HG03280 (cell line): ENCODE measurements around the gene IKBKG.
"Not testable (repeated sequence)": the region's sequence is repeated elsewhere in the genome, so short reads cannot be mapped to it uniquely, and the experiment has no call there.

Experiments
- ATAC-seq: cut with Tn5 transposase; IDR thresholded peaks from one replicate; pipeline ENCODE4 v1.9.1; 2021; ENCODE audit warnings: mild to moderate bottlenecking, moderate library complexity; ENCODE audit not compliant: unreplicated experiment

IKBKG gene

DNA sequence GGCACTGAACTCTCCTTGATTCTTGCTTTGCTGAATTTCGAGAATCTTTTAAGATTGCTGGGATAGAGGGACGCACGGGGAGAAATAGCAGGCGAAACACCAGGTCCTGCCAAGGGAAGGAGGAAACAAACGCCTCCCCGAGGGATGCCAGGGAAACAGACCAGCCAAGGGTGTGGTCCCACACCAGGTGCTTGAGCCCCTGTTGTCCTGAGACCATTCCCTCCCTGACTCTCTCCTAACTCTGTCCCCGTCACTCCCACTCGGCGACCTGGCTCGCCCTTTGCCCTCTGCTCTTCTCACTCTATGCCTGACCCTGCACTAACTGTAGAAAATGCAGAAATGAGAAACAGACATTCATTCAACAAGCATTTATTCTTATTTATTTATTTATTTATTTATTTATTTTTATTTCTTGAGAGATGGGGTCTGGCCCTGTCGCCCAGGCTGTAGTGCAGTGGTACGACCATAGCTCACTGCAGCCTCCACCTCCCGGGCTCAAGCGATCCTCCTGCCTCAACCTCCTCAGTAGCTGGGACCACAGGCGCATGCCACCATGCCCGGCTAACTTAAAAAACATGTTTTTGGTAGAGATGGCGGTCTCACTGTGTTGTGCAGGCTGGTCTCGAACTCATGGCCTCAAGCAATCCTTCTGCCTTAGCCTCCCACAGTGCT lies 55.5 kb downstream of the IKBKG start:
- ATAC-seq: no peak

DNA sequence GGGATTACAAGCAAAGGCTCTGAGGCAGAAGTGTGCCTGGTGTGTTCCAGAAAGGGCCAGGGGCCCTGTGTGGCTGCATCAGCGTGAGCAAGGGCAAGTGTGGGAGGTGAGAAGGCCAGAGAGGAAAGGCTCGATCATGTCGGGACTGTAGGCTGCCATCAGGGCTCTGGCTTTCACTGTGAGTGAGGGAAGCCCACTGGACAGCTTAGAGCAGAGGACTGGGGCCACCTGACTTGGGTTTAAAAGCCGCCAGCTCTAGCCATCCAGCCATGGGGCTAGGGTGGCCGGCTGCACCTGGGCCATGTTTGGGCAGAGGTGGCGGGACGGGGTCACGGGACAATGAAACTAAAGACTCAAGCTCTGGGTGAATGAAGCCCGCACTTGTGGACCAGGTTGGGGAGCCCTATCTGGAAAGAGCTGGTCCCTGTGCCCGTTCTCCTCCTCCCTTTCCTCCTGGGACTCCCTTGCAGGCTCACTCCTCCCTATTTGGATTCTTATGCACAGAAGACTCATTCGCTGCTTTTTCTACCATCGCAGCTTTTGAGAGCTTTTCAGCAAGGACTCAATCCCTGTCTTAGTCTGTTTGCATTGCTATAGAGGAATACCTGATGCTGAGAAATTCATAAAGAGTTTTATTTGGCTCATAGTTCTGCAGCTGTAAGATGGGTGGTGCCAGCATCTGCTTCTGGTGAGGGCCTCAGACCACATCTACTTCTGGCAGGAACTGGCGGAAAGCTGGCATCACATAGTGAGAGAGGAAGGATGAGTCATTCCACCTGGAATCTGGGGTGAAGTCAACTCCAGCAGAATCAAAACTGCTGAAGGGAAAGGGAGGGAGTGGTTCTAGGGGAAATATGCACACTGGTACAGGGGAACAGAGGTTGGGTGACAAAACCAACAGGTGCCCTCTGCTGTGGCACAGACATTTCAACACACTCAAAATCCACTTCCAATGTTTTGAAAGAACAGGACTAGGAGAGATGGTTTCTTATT lies 56.3 kb downstream of the IKBKG start:
- no peak for ATAC-seq

DNA sequence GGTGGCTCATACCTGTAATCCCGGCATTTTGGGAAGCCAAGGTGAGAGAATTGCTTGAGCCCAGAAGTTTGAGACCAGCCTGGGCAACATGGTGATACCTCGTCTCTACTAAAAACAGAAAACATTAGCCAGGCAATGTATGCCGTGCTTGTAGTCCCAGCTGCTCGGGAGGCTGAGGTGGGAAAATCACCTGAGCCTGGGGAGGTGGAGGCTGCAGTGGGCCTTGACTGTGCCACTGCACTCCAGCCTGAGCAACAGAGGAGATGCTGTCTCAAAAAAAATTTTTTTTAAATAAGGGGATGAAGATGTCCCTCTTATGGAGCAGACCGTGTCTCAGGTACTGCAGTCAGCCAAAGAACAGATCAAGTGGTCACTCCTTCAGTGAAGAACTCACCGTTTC lies 58.1 kb downstream of the IKBKG start:
- no peak for ATAC-seq

DNA sequence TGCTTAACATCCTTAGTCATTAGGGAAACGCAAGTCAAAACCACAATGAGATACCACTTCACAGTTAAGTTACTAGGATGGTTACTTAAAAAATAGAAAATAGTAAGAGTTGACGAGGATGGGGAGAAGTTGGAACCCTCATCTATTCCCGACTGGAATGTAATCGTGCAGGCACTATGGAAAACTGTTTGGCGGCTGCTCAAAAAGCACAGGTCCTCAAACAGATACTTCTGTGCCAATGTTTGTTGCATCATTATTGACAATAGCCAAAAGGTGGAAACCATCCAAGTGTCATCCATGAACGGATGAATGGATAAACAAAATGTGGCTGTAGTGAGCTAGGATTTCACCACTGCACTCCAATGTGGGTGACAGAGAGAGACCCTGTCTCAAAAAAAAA lies 60.0 kb downstream of the IKBKG start:
- no peak for ATAC-seq

DNA sequence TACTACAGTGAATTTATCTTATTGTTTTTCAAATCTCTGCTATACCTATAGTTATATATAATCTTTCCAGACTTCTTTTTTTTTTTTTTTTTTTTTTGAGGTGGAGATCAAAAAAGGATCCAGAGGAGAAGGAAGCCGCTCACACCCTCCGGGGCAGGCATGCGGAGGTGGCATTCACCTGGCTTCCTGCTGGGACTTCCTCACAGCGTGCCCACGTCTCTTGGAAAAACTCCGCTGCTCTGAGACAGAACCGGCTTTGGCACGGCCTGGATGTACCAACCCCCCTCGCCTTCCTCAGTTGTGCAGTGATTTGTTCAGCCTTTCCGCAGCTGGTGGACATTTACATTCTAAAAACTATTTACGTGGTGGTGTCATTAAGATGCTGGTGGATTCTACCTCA lies 60.6 kb downstream of the IKBKG start:
- not testable (repeated sequence) for ATAC-seq

DNA sequence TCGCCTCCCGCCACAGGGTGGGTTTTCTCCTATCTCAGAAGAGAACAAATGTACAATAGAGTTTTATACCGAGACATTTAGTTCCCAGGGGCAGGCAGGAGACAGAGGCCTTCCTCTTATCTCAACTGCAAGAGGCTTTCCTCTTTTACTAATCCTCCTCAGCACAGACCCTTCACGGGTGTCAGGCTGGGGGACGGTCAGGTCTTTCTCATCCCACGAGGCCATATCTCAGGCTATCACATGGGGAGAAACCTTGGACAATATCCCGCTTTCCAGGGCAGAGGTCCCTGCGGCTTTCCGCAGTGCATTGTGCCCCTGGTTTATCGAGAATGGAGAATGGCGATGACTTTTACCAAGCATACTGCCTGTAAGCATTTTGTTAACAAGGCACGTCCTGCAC lies 61.4 kb downstream of the IKBKG start:
- ATAC-seq: not testable (repeated sequence)

DNA sequence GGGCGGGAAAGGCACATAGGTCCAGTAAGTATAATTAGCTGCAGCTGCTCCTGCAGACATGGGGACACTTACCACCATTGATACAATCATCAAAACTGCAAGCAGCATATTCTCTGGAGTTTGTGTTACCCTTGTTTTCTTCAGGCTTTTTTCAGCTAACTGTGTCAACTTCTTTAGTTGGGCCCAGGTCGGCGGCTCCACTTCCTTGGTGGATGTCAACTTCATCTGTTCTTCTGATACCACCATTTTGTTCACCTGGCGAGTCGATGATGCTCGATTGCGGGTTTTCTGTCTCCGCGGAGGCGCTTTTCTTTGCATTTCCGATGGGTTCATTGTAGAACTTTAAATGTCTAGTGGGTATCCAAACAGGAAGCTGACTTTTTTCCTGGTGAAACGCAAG lies 63.7 kb downstream of the IKBKG start:
- not testable (repeated sequence) for ATAC-seq

DNA sequence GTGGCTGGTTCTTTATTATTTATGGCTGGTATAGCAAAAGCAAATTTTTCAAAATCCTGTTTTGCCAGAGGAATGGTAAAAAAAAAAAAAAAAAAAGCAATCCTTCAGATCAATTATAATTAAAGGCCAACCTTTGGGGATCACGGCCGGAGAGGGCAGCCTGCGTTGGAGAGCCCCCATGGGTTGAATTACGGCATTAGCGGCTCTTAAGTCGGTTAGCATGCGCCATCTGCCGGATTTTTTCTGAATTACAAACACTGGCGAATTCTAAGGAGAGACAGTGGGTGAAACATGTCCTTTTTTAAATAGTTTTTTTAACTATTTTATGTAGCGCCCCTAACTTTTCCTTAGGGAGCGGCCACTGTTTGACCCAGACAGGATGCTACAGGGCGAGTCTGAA lies 66.2 kb downstream of the IKBKG start:
- not testable (repeated sequence) for ATAC-seq
